GM18909 (cell line): ENCODE measurements around the gene ERMN.

Source experiments
- ATAC-seq: cut with Tn5 transposase; IDR thresholded peaks from one replicate; pipeline ENCODE4 v1.9.1; 2021; ENCODE audit warnings: mild to moderate bottlenecking; ENCODE audit not compliant: unreplicated experiment, poor library complexity

ERMN gene

GRCh38 chr2:157333304-157334047, 7.9 kb upstream of the ERMN start:
- ATAC-seq: no peak

DNA sequence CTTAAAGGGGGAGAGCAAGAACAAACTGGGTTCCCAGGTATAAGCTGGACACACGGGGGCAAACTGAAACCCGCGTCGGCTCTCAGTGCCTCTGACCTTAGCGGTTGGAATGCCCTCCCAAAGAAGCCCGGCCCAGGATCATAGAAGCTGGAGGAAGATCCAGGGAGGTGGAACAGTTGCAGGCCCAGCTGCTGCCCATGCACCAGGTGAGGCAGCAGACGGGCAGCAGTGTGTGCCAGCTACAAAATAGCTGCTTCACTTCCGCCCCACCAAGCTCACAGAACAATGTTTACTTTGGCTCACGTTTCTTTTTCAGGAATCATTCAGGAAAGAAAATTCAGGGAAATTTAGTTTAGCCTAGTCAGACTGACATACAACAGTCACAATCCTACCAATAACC, 3.9 kb upstream of the ERMN start:
- ATAC-seq: no peak

DNA sequence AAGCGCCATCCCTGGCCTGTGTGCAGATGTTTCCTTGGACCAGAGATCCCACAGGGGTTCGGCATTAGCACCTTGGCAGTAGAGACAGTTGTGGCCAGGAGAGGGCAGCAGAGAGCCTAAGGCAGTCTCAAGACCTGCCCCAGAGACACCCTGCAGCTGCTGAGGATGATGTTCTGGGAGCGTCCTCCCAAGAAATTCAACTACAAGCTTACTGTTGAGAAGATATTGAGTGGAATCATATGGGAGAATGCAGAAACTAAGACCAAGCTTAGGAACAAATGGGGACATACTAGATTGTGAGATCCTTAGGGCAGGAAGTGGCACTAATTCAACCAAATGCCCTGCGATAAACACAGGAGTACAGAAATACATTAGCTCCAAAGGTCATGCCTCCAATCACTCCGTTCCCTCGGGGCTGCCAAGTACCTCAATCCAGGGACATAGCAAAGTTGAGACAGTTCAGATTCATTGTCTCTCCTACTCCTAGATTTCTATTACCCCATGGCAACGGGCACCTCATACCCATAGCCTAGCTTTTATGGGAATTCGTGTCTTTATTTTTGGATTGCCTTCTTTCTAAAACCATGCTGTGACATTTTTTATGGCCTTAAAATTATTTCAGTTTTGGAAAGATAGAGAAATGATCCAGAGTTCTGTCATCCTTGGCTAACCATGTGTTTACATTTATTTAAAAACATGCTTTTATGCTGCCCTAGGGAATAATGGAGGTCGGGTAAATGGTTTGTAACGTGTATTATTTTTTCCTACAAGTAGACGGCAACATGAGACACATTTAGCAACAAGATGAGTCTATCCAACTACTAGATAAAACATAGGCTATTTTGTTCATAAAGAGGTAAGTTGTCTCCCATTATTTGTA, 2.2 kb upstream of the ERMN start:
- ATAC-seq: peak; percentile 99

DNA sequence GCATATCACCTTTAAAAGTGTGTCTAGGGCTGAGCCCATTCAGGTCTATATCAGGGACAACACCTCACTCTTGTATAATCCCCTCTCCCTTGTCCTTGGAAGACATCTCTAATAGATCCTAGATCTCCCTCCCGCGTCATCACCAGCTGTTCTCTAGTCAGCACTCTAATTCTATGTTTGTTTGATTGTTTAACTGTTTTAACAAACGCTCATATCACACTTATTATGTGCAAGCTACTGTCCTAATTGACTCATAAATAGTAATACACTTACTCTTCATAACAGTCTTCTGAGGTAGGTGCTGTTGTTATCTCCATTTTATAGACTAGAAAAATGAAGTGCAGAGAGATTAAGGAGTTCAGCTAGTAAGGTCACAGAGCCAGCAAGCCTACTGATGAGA, 1.6 kb upstream of the ERMN start:
- ATAC-seq: peak; percentile 35

GRCh38 chr2:157326698-157327097, 1.1 kb upstream of the ERMN start:
- no peak for ATAC-seq

DNA sequence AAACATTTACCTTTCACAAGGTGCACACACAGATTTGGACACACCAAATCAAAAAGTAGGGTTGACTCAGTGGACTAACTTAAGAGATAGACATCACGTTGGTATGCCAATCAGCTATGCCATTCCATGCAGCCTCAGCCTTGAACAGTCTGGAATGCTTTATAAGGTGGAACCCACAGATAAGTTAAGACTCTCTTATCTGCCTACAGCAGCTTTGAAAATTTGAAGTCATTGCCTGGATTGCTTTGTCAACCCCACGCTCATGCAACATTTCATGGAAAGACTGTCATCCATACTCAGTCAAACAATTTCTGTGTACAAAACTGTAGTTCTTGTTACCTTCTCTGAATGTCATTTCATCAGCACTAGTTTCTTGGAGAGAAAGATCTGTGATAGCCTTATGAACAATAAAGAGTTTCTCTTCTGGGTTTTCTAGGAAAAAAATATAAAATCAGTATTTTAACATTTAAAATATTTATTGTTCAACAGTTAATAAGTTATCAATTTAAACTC, 1.2 kb downstream of the ERMN start:
- ATAC-seq: no peak

DNA sequence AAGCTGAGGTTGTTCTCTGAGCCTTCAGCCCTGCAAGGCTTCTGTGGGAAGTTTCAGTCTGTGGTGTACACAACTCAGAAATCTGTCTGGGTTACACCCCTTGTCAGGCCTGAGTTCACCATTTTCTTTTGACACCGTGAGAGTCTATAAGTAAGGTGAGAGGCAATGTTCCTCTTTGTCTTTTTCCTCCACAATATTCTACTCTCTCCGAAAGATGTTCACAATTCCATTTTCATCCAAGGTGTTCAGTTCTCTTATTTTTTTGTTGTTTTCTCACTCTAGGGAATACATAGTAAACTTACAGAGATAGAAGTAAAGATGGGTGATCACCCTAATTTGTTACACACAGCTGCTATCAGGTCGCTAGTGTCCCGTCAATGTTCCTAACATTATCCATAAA, 3.2 kb downstream of the ERMN start:
- no peak for ATAC-seq

DNA sequence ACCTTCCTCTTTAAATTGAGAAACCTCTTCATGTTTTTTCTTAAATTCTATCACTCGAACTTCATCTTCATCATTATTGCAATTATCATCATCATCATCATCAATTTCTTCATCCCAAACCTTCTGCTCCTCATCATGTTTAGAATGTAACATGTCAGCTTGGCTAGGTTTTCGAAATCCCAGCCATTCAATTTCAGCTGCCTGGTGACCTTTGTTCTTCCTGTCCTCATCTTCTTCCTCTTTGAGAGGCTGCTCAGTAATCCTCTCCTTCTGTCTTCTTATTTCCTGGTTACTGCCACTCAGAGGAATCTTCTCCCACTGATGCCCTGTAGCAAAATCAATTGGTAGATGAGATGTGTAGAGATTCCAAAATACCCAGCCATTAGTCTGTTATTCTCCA, 4.2 kb downstream of the ERMN start:
- no peak for ATAC-seq

DNA sequence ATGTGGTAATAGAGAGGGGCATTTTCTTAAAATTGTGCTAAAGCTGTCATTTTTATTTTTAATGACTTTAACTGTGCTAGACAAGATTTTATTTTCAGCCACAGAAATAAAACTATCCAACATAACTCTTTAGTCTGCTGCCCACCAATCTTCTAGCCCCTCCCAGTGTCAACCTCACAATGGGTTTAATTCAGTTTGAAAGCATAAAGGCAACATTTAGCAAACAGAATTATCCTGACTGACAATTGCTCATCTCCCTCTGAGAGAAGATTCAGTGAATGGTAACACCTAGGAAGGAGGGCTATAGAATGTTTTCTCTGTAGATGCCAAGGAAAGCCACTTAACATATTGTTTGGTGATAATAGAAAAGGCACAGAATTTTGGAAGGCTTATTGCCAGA, 5.2 kb downstream of the ERMN start:
- ATAC-seq: no peak

DNA sequence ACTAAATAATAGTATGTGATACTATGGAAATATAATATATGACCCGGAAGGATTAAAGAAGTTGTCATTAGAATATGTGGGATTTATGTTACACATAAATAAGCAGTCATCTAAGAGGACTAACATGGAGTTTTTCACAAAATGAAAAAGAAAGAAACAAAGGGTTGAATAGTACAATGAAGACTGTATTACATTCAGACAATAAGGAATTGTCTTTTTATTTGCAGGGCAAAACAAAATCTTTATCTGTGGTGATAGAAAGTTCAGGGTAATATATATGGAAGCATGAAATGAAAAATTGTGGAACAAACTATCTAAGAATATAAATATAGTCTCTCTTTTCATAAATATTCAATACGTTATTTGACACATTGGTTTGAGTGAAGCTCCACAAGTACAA, 5.8 kb downstream of the ERMN start:
- ATAC-seq: no peak

GRCh38 chr2:157318884-157319283, 6.7 kb downstream of the ERMN start:
- no peak for ATAC-seq

DNA sequence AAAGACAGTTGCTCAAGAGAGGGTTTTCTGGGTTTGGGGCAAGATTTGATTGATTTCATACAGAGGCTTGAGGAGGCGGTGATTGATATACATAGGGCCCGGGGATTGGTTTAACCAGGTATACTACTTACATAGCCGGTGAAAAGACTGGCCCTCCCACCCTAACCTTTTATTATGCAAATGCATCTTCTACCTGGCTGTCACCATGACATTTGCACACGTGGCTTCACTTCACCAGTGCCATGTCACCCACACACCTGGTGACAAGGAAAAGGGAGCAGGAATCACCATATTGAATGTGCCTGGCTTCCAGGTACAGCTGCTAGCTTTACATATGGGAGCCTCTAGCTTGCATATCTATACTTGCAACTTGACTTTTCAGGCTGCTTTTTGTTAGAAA, 9.7 kb downstream of the ERMN start:
- ATAC-seq: no peak

DNA sequence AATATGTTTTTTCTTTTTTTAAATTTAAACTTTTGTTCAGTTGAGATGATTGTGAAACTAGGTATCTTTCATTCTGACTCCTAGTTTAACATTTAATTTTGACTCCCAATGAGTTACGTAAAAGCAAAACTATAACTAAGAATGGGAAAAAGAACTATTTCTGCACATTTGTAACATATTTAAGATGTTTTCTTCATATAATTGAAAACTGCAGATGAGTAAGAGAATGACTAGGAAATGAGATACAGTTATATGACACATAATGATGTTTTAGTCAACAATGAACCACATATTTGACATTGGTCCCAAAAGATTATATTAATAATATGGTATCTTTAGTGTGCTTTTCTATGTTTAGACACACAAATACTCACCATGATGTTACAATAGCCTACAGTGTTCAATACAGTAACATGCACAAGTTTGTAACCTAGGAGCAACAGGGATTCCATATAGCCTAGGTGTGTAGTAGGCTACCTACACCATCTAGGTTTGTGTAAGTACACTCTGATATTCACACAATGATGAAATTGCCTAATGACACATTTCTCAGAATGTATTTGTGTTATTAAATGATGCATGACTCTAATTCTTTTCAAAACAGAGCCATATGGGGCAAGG, 12.6 kb downstream of the ERMN start:
- ATAC-seq: peak; percentile 59

DNA sequence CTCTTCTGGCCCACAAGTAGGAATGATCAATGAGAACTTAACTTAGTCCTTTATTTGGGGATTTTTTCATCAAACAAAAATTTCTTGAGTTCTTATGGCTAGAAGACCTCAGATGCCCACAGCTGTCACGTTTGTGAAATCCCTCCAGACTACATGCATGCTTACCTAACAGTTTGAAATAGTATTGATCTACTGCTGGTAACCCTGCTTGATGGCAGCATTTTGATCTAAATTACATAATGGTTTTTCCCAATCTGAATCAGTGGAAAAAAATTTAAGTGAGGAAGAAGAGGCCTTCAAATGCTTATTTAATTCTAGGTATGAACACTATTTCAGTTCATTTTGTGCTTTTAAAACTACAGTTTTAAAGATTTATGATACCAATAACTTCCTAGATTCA, 13.9 kb downstream of the ERMN start:
- no peak for ATAC-seq

DNA sequence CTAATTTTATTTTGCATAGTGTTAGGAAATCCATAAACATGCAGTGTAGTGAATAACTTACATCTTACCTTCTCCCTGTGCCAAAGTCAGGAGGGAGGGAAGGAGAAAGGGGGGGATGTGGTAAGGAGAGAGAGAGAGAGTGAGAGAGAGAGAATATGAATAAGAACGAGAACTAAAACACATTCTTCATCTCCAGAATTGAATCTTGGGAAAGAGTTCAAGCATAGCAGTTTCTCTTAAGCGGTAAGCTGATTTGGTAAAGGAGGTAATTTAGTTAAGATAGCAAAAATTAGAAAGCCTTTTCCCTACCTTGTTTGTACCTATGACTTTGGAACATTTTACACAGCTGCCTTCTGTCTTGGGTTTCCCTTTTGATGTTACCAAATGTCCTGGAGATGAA, 15.7 kb downstream of the ERMN start:
- no peak for ATAC-seq

DNA sequence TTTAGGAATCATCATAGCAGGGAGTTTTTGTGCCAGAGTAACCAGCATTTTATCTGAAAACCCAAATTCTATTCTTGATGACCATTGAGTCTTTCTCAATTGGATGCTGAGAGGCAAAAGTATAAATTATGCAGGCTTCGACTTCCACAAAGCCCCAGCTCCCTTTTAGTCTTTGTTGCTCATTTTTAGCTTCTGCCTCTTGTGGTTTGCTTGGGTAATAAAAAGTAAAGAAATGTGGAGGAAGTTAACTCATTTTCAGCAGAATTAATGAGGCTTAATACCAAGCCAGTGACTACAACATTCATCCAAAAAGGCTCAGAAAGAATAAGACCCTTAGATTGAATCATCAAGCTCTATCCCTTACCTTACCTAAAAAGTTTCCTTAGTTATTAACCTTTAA, 18.6 kb downstream of the ERMN start:
- ATAC-seq: peak; percentile 61

DNA sequence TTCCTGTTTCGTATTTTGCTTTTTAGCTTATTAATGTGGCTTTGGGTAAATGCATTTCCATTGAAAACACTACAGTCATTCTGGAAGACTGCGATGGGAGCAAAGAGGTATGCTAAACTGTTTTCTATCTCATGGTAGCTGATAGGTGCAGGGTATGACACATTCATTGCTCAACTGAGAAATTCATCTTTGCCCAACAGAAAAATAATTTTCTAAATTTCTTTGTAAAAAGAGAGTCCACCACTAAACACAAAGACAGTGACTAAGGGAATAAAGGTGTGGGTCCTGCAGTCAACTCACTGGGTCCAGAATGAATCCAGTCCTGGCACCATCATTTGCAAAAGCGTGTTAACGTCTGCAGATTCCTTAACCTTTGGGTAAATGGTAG, 19.9 kb downstream of the ERMN start:
- no peak for ATAC-seq

DNA sequence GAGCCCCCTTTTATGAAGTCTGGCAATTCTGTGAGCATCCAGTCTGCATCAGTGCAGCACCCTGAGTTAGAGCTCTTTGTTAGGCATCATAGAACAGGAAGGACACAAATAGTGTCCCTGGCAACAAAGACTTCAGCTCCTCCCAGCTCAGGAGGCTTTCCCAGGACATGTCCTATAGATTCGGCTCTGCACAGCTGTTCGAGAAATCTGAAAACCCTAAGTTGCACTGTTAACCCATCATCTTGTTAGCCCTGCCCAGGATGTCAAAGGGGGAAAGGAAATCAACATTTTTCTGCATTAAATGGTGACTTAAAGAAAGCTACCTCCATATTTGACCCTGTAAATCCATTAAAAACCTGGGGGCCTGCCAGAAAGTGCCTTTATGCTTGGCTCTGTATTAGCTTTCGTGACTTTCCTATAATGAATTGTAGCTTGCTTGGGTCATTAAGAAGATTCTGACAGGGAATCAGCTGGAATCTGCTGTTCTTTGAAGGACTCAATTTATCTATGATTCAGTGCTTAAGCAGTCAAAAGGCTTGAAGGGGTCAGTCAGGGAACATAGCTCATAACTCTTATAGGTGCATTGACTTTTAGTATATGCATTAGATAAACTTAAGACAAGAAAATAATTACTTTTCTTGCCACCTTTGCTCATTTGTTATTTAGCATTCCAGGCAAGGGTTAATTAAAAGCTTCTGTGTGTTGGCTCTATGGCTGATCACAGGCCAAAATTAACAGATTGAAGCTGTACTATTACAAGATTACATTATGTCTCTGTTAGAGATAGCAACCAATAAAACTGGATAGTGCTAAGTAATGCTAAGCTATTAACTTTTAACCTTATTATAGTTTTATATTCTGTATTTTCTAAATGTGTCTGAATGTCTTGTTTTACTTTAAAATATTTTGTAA, 20.6 kb downstream of the ERMN start:
- ATAC-seq: no peak

DNA sequence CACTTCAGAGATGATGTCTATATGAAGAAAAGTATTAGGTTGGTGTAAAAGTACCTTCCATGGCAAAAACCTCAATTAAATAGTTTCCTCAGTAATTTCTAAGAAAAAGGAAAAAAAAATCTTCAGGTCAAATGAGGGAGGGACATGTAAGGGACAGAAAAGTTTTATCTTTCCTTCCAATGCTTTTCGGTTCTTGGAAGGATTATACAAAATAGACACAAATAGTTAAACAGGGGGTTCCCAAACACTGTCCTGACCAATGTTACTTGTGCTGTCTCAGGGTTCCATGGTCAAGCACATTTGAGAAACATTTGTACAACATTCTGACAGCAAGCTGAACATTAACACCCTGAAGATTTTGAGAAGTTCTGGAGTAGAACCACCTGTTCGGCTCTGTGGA, 22.0 kb downstream of the ERMN start:
- no peak for ATAC-seq

GRCh38 chr2:157302492-157303099, 23.0 kb downstream of the ERMN start:
- peak; percentile 85 for ATAC-seq
